COR-L47 (cell line): ENCODE results near the gene TWF2.
"Not testable (repeated sequence)": the region's sequence is repeated elsewhere in the genome, so short reads cannot be mapped to it uniquely, and the experiment has no call there.

ENCODE experiments used
- DNase-seq: peaks from one replicate; lab custom pipeline; 2025; lab: John Stamatoyannopoulos, UW

The TWF2 gene

DNA sequence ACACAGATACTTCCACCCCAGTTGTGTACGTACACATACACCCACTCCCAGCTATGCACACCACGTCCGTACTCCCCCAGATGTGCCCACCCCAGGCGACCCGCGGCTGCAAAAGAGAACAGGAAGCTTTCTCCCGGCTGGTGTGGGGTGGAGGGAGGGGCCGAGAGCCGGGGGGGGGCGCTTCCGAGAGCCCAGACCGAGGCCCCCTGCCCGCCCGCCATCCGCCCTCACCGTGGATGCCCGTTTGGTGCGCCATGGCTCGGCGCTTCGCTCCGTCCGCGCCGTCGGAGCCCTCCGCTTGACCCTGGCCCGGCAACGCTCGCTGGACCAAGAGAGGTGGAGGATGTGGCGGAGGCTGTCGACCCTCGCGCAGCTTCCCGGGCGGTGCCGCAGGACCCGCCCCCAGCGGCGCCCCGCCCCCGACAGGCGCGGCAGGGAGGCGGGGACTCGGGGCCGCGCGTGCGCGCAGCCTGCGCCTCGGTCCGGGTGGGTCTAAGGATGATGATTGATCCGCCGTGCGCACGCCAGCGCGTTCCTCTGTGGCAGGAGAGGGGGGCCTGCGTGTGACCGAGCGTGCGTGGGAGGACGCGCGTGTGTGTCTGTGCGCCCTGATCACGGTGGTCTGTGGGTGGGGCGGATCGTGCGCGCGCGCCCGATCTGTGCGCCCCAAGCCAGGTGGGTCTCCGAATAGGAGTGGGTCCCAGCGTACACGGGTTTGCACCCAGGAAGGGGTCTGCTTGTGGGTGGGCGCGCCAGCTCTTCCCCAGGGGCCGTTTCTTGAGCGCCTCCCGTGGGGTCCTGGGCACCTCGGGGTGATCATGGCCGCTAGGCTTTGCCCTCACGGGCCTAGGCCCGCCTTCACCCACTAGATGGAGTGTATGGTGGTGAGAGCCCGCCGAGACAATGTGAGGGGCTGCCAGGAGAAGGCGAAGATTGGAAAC lies at the start of gene TWF2:
Gene TWF2, minus strand, starts transcription at position 398 of the 941 bp plus-strand sequence. Its CDS starts 142 bp downstream, at position 256.
- DNase-seq = no peak

DNA sequence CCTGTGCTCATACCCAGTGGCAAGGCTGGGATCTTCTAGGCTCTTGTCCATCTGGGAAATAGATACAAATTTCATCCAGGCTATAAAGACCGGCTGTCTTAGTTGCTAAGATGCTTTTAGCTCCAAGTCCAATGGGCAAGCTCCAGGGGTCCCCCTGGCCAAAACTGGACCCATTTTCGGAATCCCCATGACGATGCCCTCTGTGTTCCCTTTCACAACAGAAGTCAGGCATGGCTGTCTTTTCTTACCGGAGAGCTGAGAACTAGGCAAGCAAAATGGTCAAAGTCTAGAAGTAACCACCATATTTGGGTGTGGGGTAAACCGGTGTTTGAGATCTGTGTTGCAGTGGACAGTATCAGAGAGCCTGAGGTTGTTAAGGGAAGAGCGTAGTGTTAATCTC lies 49.7 kb upstream of the TWF2 start:
- no peak for DNase-seq

- DNase-seq = no peak
These were observed 47.8 kb upstream of the TWF2 start for GRCh38 chr3:52286777-52287110.

DNA sequence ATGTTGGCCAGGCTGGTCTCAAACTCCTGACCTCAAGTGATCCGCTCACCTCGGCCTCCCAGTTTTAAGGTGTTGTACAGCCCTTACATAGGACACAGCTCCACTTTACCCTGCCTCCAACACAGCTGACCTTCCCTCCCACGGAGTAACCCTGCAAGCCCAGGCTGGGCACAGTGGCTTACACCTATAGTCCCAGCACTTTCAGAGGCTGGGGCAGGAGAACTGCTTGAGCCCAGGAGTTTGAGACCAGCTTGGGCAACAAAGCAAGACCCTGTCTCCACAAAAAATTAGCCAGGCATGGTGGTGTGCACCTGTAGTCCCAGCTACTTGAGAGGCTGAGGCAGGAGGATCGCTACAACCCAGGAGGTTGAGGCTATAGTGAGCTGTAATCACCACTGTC lies 45.1 kb upstream of the TWF2 start:
- DNase-seq = not testable (repeated sequence)

DNA sequence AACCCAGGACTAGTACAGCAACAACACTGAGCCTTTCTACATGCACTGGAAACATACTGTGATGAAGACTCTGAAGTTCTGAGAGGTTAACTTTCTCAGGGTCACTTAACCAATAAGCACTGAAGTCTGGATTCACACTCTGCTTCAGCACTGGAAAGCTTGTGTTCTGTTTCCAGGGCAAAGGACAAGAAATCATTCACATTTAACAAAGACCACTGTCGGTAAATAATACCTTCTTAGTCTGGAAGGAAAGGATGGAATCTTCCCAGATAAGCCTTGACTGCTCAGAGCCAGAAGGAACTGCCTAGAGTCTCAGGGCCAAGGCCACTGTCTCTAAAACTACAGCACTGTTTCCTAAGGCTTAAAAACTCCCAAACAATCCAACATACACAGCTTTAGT lies 44.3 kb upstream of the TWF2 start:
- no peak for DNase-seq

GRCh38 chr3:52281981-52282801 lies 43.2 kb upstream of the TWF2 start:
- no peak for DNase-seq

- DNase-seq = peak; percentile 60
These were observed 41.1 kb upstream of the TWF2 start for GRCh38 chr3:52280050-52280461.

DNA sequence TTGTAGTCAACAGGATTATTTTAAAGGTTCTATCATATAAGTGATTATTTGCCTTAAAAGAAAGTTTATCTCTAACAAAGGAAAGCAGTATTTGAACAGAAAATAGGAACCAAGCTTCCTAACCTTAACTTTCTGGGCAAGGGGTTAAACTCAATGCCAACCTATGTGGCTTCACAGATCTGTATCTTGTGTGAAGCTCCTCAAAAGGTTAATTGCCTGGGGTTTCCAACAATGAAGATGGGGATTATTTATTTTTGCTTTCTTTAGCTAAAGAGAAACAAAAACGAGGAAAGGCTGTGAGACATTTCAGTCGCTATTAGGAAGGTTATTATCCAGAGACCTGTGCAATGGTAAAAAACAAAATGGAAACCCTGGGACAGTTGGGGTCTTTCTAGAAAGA lies 40.6 kb upstream of the TWF2 start:
- no peak for DNase-seq

DNA sequence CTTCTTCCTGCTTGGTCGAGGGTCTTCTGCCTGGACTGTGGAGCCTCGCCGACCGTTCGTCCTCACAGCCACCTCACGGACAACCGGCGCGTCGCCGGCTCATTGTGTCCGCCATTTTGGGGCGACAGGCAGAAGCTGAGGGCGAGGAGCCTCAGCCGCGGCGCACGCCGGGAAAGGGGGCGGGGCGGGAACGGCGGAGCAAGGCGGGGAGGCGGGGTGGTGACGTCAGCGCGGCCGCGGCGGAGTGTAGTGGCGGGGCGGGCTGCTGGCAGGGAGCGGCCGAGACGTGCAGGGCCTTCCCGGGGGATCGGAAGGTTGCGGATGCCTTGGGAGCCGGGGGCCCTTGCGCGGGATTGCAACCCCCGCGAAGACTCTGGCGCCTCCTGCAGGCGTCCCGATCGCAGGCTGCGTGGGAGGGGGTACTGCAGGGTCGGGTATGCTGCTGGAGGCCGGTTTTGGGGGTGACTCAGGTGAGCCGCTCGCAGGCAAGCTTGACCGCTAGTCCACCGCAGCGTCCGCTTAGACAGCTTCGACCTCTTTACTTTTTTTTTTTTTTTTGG lies 39.6 kb upstream of the TWF2 start, which contains the start of gene WDR82:
Gene WDR82, minus strand, starts transcription at position 140 of the 560 bp plus-strand sequence. CDS start 288 bp downstream, outside the sequence.
- DNase-seq = peak; percentile 84

GRCh38 chr3:52277972-52278509 lies 39.1 kb upstream of the TWF2 start:
- DNase-seq = no peak

DNA sequence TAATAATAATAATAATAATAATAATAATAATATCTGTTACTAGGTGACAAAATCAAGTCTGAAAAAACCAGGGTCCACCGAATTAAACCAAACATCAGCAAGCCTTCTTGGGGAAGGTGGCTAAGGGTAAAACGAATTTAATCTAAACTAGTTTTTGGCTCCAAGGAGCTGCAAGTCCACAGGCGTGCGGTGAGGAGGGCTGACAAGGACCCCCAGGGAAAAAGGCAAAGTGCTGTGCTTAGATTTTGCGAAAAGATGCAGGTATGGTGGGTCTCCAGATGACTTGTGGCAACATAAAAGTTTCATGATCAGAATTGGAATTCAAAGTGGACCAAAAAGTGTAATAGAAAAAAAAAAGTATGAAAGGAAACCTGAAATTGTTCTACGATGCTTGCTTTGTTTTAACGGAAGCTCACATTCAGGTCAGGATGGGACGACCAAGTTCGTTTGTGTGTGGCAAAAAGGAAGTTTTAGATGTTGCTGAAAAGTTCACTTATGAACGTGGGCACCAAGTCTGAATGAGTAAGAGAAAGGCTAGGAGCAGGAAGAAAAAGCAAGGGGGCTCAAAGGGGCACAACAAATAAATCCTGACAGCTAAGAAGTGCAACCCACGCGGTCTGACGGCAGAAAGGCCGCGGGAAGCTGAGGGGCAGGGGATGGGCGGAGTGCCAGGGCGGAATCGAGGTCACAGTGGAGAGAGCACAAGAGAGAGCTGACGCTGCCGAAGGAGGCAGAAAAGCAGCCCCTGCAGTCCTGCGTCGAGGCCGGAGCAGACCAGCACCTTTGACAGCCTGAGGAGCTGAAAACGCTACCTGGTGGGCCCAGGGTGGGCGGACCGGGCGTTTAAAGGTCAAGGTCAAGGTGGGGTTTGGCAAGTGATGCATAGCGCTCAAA lies 38.4 kb upstream of the TWF2 start:
- DNase-seq = peak; percentile 11

DNA sequence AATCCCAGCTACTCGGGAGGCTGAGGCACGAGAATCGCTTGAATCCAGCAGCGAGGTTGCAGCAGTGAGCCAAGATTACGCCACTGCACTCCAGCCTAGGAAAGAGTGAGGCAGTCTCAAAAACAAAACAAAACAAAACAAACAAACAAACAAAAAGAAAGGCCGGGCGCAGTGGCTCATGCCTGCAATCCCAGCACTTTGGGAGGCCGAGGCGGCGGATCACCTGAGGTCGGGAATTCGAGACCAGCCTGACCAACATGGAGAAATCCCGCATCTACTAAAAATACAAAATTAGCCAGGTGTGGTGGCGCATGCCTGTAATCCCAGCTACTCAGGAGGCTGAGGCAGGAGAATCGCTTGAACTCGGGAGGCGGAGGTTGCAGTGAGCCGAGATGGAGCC lies 35.8 kb upstream of the TWF2 start:
- not testable (repeated sequence) for DNase-seq

GRCh38 chr3:52272831-52273230 lies 33.9 kb upstream of the TWF2 start:
- DNase-seq = no peak

DNA sequence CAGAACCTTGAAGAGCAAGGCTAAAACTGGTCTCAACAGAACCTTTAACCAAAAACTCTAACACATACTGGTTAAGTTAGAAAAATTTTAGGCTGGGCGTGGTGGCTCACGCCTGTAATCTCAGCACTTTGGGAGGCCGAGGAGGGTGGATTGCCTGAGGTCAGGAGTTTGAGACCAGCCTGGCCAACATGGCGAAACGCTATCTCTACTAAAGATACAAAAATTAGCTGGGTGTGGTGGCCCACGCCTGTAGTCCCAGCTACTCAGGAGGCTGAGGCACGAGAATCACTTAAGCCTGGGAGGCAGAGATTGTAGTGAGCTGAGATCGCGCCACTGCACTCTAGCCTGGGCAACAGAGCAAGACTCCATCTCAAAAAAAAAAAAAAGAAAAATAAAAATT lies 33.2 kb upstream of the TWF2 start:
- not testable (repeated sequence) for DNase-seq

DNA sequence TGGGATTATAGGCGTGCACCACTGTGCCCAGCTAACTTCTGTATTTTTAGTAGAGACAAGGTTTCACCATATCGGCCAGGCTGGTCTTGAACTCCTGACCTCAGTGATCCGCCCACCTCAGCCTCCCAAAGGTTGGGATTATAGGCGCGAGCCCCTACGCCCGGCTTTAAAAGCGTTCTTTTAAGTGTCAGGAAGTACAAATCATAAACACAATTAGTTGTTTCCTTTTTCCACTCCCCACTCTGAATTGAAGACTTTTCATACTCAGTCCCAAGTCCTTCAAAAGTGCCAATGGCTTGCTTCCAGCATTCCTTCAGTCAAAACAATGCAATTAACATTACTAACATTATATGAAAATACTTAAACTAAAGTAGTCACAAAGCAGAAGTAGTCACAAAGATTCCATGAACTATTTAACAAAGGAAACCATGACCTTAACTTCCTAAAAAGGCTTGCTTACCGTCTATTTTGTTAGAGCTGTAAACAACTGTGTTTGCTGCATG lies 31.3 kb upstream of the TWF2 start:
- DNase-seq = no peak

GRCh38 chr3:52269776-52270175 lies 30.8 kb upstream of the TWF2 start:
- no peak for DNase-seq

GRCh38 chr3:52268036-52268435 lies 29.1 kb upstream of the TWF2 start:
- no peak for DNase-seq

- no peak for DNase-seq
These were observed 26.4 kb upstream of the TWF2 start for GRCh38 chr3:52265387-52265786.

- no peak for DNase-seq
These were observed 23.5 kb upstream of the TWF2 start for GRCh38 chr3:52262447-52262846.

DNA sequence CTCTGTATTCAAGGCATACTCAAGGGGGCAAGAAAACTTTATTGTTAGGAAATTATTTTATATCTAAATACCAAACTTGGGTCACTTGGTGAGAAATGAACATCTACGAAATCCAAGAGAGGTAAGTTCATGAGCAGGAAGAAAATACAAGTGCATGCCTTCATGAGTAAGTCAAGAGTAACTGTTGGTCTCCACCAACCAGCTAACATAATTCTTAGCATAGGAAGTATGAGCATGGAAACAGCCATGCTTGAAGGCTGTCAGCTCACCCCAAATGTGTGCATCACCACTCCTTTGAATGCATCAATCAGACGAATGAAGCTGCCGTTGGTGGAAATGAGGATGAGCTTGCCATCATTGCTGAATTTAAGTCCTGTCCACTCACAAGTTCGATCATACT lies 20.5 kb upstream of the TWF2 start:
- DNase-seq = no peak

DNA sequence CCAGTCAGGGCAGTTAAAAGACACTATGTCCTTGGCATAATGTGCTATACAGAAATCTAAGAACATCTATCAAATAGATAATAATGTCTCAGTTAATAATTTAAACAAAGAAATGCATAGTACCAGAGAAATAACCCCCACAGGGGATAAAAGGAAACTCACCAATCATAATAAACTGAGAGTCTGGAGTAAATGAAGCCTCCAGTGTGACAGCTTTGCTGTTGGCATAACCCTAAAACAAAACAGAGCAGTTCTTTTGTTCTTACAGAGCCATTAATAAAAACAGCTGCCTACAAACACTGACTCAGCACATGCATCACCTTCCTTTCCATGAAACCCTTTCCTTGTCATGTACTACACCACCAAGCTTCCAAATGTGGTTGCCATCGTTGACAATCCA lies 20.1 kb upstream of the TWF2 start:
- no peak for DNase-seq
